Activated CD8-positive, alpha-beta memory T cell treated with anti-CD3 and anti-CD28 coated beads for 36 hours (primary cell): ENCODE data around the gene KLRC2. TPM values are rescaled to one million over a fixed set of nuclear protein-coding genes. Genes with fewer than 3 reads are reported as not detected.

Experiments
- CTCF ChIA-PET: fragments of 350-600 bp; sonication (Branson Sonifier 250); formaldehyde crosslinking; loops from one replicate; lab custom pipeline; 2021; ENCODE audit warnings: antibody characterized with exemption; lab: Charles Lee
- POLR2A ChIA-PET: fragments of 350-600 bp; sonication (Branson Sonifier 250); formaldehyde crosslinking; loops from one replicate; lab custom pipeline; 2021; ENCODE audit warnings: antibody characterized with exemption; lab: Charles Lee
- total RNA-seq, 2 experiments: library from RNA; stranded (reverse); gene quantifications; one replicate each; pipeline ENCODE4 v1.2.3, GENCODE V29; 2021

KLRC2 gene
- total RNA-seq, 2 experiments from 2014 or later = 6.3 to 7.5 TPM

- ChIA-PET POLR2A (interaction anchor here (0.5 to 5.8 kb wide), 10 partner anchors 10 to 716 kb away, joined by 3 to 26 read pairs (median 4); no protein-coding TSS in a partner anchor), CTCF (no interaction called here)
These were observed 49.0 kb downstream of the KLRC2 start for GRCh38 chr12:10386857-10387256.

GRCh38 chr12:10385166-10385613 is 50.6 kb downstream of the KLRC2 start:
- CTCF ChIA-PET = interaction anchor here (1.2 kb wide), 1 partner anchor 22 kb away, joined by 4 read pairs; no protein-coding TSS in a partner anchor
- POLR2A ChIA-PET = interaction anchor here (0.6 to 5.8 kb wide), 12 partner anchors 10 to 625 kb away, joined by 3 to 26 read pairs (median 3); partner anchors contain the start of gene CD69

- CTCF ChIA-PET = no interaction called here
- POLR2A ChIA-PET = interaction anchor here (0.8 to 5.8 kb wide), 4 partner anchors 23 to 624 kb away, joined by 3 to 26 read pairs (median 6); partner anchors contain the start of gene CD69
These were observed 51.6 kb downstream of the KLRC2 start for GRCh38 chr12:10384191-10384590.

- CTCF ChIA-PET = no interaction called here
- POLR2A ChIA-PET = interaction anchor here (0.7 to 1.3 kb wide), 3 partner anchors 10 to 173 kb away, joined by 3 to 5 read pairs (median 3); no protein-coding TSS in a partner anchor
These were observed 53.7 kb downstream of the KLRC2 start for GRCh38 chr12:10381928-10382628.

Other genes with a start within 250 kb of the KLRC2 start
- 10 to 100 TPM; 12.7 to 16.8 TPM for gene GABARAPL1, start 223.1 kb downstream of the KLRC2 start, total RNA-seq
- gene KLRD1, start 128.1 kb downstream of the KLRC2 start, total RNA-seq = 10 to 100 TPM; 68.3 to 79.1 TPM
- 100 to 1,000 TPM; 125 to 126 TPM for gene KLRK1, start 46.0 kb downstream of the KLRC2 start, total RNA-seq
- 1 to 10 TPM; 6.6 to 7.6 TPM for gene KLRC4, start 26.3 kb downstream of the KLRC2 start, total RNA-seq
- 1 to 10 TPM; 1.8 to 3.0 TPM for gene KLRC3, start 15.4 kb downstream of the KLRC2 start, total RNA-seq
- 10 to 100 TPM; 18.4 to 20.5 TPM for gene KLRC1, start 17.4 kb upstream of the KLRC2 start, total RNA-seq
- 1 to 10 TPM; 1.5 to 1.9 TPM for gene EIF2S3B, start 69.9 kb upstream of the KLRC2 start, total RNA-seq
- 100 to 1,000 TPM; 132 to 134 TPM for gene MAGOHB, start 177.6 kb upstream of the KLRC2 start, total RNA-seq
- 1 to 10 TPM; 1.0 to 1.2 TPM for gene STYK1, start 238.0 kb upstream of the KLRC2 start, total RNA-seq